ENCODE data around the gene ABCB9.
A peak's percentile ranks its signal among the peaks of the same experiment; 100 is the strongest.

Gene ABCB9

DNA sequence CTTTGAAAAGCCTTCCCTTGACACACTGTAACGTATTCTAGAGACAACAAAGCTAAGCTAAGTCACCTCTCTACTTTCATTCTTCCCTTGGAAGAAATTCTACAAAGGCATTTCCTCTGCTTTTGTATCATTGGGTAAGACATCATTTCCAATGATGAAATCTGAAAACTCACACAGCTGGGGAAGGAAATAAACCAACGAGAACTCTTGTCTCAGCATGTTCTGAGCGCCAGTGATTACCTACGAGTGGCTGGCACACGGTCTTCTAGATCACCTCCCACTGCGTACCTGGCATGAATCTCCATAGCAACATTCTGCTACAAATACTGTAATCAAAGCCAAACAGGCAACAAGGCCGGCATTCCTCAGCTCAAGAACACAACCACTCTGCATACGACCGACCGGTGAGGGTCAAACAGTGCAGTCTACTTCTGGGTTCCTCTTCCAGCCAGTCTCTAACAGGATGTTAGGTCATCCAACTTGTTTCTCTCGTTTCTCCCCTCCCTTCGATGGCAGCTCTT, 78.0 kb downstream of the ABCB9 start:
- peak; percentile 92 for DNase-seq (ENCODE audit: low read depth)
- peak overlapping the region; percentile 42 for H3K4me3 ChIP-seq (ENCODE audit: low read depth, low read length)
- TF ChIP-seq, protein P1, sequence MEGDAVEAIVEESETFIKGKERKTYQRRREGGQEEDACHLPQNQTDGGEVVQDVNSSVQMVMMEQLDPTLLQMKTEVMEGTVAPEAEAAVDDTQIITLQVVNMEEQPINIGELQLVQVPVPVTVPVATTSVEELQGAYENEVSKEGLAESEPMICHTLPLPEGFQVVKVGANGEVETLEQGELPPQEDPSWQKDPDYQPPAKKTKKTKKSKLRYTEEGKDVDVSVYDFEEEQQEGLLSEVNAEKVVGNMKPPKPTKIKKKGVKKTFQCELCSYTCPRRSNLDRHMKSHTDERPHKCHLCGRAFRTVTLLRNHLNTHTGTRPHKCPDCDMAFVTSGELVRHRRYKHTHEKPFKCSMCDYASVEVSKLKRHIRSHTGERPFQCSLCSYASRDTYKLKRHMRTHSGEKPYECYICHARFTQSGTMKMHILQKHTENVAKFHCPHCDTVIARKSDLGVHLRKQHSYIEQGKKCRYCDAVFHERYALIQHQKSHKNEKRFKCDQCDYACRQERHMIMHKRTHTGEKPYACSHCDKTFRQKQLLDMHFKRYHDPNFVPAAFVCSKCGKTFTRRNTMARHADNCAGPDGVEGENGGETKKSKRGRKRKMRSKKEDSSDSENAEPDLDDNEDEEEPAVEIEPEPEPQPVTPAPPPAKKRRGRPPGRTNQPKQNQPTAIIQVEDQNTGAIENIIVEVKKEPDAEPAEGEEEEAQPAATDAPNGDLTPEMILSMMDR (conservative IDR thresholded peaks at IDR 0.05; ENCODE audit: low read depth, low read length), result no peak

DNA sequence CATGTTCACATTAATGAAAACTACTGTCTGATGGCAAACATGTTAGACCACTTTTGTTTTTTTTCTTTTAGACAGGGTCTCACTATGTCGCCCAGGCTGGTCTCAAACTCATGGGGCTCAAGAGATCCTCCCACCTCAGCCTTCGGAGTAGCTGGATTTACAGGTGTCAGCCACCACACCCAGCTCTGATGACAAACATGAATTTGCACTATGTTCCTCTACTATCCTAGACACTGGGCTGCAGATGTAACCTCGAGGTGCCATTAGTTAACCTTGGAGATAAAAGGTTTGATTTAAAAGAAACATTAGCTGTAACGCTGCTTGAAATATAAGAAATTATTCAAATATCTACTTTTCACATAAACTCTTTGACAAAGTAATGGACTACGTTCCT, 78.4 kb downstream of the ABCB9 start:
- peak overlapping the region; percentile 6 for H3K4me3 ChIP-seq (ENCODE audit: low read depth, low read length)
- DNase-seq (ENCODE audit: low read depth), result no peak
- TF ChIP-seq, protein P1 (conservative IDR thresholded peaks at IDR 0.05; ENCODE audit: low read depth, low read length), result no peak

DNA sequence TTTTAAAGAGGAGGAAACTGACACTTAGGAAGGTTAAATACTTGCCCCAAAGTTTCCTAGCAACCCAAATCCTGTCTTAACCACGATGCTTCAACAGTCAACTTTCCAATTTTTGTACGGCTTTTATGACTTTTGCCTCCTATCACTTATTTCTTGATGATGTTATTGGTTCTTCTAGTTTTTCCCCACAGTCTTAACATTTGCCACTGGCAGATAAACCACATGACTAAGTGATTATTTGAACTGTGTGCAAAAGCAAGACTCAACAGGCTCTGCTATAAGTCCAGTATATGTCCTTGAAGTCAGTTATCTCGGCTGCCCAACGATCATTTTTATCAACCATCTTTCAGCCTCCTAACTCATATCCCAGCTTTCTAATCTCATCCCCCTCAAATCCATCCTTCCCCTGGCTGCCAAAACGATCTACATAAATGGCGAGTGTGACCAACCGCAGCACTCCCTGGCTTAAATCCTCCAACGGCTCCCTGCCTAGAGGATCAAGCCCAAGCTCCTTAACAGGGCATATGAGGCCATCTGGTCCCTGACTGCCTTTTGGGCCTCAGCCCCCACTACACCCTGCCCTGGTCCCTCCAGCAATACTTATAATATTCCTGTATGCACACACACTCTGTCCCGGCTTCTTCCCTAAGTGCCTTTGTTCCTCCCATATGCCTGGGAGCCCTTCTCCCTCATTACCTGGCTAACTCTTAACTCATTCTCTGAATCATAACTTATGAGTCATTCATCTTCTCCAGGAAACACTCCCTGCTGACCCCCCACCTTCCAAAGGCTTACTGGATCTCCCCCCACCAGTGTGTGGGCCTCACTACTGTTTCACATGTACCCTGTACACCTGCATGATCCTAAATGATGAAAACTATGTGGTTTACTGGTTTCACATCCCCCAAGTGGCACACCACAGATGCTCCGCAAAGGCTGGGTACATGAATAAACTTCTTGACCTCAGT, 79.1 kb downstream of the ABCB9 start:
- TF ChIP-seq, protein P1 (conservative IDR thresholded peaks at IDR 0.05; ENCODE audit: low read depth, low read length), result no peak
- H3K4me3 ChIP-seq (ENCODE audit: low read depth, low read length), result no peak overlapping the region
- DNase-seq (ENCODE audit: low read depth), result peak; percentile 53

DNA sequence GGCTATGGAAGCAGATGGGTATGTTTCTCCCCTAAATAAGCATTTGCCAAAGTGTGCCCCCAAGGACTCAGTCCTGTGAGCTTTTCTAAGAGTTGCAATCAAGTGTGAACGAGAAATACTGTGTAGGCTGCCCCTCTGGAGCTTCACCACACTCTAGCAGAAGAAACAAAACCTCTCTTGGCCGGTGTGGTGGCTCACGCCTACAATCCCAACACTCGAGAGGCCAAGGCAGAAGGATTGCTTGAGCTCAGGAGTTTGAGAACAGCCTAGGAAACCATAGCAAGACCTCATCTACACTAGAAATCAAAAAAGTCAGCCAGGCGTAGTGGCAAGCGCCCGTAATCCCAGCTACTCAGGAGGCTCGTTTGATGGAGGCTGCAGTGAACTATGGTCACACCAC, 80.1 kb downstream of the ABCB9 start:
- DNase-seq (ENCODE audit: low read depth), result no peak
- TF ChIP-seq, protein P1 (conservative IDR thresholded peaks at IDR 0.05; ENCODE audit: low read depth, low read length), result no peak
- H3K4me3 ChIP-seq (ENCODE audit: low read depth, low read length), result no peak overlapping the region

DNA sequence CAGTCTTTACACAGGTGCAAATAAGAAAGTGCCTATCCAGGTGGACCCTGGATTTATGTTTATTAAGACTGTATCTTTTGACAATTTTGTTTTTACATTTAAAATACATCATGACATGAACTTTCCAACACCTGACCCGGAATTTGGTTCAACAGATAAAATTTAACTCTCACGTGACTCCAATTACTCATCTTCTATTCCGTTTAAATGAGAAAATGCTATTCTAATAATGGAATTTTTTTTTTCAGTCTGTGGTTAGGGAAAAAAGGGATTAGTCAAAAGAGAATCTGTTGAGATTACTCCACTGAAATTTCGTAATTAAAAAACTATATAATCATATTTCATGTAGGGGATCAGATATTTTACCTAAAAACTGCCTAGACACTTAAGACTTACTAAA, 81.4 kb downstream of the ABCB9 start:
- H3K4me3 ChIP-seq (ENCODE audit: low read depth, low read length), result no peak overlapping the region
- TF ChIP-seq, protein P1 (conservative IDR thresholded peaks at IDR 0.05; ENCODE audit: low read depth, low read length), result no peak
- DNase-seq (ENCODE audit: low read depth), result no peak

DNA sequence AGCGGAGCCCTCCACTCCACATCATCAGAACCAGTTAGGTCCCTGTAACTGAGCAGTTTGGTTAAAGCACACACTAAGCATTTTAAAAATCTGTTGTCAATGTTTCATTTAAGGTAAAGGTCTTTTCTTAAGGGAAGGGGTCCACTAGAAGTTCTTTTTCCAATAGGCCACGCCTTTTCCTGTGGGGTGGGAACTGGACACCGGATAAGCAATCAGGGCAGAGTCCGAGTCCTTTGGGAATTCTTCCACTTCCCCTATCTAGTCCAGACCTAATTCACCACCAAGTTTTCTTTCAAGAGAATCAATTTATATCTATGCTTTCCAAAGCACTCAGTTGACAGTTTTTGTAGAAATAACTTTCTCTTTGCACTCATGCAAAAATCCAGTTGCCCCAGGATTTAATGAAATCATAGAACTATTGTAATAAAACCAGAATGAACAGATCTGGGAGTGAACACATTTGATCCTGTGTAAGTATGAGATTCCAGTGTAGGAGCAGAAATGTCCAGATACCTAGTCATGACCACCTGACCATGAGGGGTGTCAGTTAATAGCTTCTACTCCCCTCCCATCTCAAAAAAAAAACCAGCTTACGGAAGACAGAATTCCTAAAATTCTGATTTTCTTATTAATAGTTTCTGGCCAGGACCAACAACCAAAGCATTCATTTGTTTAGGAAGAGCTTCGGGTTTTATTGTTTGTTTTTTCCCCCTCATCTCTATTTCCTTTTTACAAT, 82.0 kb downstream of the ABCB9 start:
- no peak overlapping the region for H3K4me3 ChIP-seq (ENCODE audit: low read depth, low read length)
- TF ChIP-seq, protein P1 (conservative IDR thresholded peaks at IDR 0.05; ENCODE audit: low read depth, low read length), result no peak
- no peak for DNase-seq (ENCODE audit: low read depth)
